Left kidney (tissue), 2 donors: Measurements from ENCODE around the gene HIVEP3. TPM values are rescaled to one million over a fixed set of nuclear protein-coding genes. Genes with fewer than 3 reads are reported as not detected.
A peak's percentile ranks its signal among the peaks of the same experiment; 100 is the strongest.

Experiments used
- DNase-seq: peaks from one replicate; pipeline ENCODE4 v3.0.0-alpha.2; 2013
- polyA plus RNA-seq: library from polyadenylated mRNA; unstranded; fragments of 120-200 nt; gene quantifications from one replicate; pipeline ENCODE4 v1.2.1, GENCODE V29; 2013; ENCODE audit not compliant: insufficient read length

HIVEP3 gene
- polyA plus RNA-seq, 1 donor, result 4.0 TPM

DNA sequence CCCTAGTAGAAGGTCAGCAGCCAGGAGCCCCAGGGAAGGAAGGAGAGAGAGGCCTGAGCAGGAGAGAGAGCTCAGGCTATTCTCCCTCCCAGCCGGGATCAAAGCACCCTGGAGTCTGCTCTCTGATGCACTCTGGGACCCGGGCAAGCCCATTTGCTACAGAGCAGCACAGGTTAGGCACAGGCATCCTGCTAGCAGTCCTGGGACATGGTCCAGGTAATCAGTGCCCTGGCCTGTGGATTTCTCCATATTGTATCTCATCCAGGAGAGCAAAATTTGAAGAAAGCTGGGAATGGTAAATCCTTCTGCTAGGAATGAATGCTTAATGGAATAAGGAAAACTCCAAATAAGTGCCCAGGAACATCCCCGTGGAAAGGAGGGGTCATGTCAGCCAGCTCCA, 130.3 kb downstream of the HIVEP3 start:
- DNase-seq, result no peak

GRCh38 chr1:41784531-41785274, 134.0 kb downstream of the HIVEP3 start:
- DNase-seq, result no peak

- DNase-seq, result peak; percentile 76
Observed at GRCh38 chr1:41783189-41783639, 135.5 kb downstream of the HIVEP3 start.

GRCh38 chr1:41780916-41781315, 137.8 kb downstream of the HIVEP3 start:
- no peak for DNase-seq

DNA sequence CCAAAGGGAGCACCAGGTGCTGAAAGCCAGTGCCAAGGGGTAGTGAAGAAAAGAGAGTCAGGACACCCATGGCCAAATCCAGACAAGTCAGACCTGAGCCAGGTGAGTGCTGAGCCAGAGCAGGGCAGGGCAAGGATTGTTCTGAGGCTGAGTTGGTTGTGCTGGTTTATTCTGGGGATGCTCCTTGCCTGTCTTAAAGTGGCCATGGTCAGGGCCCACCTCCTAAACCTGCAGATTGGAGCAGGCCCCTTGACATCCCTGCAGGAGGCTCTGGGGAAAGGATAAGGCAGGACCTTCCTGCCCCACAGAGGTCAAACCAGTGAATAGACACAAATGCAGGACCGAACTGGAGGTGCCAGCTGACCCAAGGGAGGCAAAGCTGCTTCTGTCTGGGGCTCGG, 138.4 kb downstream of the HIVEP3 start:
- no peak for DNase-seq

GRCh38 chr1:41779360-41779759, 139.4 kb downstream of the HIVEP3 start:
- DNase-seq, result no peak

DNA sequence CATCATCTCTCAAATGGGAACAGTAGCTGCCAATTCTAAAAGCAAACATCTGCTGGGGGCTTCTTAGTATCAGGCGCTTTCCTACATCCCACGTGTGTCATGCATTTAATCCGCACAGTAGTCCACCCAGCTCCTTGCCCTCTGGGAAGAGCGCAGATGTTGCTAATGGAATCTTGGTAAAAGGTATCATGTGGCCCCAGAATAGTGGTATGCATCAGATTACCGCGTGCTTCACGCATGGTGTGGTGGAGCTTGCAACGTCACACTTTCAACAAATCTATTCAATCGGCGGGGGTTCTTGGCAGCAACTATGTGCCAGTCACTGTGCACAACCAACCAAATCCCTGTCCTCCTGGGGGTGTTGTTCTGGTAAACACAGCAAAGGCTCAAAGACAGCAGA, 141.0 kb downstream of the HIVEP3 start:
- no peak for DNase-seq

DNA sequence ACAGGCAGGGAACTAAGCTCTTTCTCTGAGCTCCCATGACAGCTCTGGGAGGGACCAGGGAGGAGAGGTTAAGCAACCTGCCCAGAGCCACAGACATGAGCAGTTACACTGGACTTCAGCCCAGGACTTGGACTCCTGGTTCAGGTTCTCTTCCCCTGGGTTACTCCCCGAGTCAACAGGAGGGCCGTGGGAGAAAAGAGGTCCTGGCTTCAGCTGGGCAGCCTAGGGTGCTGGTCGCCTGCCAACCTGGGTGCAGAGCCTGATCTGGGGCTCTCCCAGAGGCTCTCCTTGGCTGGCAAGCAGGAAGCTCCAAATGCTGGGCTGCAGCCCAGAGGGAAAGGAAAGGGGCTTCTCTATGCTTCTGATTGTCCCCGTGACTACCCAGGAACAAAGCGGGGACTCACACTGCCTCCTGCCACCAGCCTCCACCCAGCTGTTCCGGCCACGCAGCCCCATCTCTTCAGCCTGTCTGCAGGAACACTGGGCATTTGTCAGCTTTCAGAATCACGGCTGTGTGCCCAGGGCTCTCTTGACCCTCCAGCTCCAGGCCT, 141.8 kb downstream of the HIVEP3 start:
- DNase-seq, result no peak

DNA sequence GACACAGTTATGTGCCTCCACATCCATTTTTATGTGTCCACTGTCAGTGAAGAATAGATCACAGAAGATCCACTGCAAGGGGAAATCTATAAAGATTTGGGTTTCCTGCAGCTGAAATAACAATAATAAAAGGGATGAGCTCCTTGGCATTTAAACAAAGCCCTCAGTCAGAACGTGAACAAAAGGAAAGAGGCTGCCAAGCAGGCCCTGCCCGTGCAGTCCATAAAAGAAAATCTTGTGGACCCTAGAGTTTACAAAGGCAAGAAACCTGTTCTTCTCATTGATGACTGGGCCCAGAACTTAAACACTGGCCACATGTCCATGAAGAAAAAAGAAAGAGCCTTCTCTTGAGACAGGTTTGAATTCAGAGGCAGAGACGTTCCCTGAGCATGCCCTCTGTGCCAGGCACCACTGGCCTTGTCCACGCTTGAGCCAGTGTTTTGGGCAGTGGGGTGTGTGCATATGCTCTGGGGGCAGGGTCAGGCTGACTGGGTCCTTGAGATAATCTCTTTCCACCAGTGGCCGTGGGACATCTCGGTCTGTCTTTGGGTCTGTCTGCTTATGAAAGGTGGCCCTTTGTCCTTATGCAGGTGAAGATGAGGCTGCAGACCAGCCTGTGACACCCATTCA, 142.7 kb downstream of the HIVEP3 start:
- DNase-seq, result no peak

GRCh38 chr1:41774471-41774990, 144.2 kb downstream of the HIVEP3 start:
- DNase-seq, result no peak

- no peak for DNase-seq
Observed at GRCh38 chr1:41773842-41774241, 144.9 kb downstream of the HIVEP3 start.

DNA sequence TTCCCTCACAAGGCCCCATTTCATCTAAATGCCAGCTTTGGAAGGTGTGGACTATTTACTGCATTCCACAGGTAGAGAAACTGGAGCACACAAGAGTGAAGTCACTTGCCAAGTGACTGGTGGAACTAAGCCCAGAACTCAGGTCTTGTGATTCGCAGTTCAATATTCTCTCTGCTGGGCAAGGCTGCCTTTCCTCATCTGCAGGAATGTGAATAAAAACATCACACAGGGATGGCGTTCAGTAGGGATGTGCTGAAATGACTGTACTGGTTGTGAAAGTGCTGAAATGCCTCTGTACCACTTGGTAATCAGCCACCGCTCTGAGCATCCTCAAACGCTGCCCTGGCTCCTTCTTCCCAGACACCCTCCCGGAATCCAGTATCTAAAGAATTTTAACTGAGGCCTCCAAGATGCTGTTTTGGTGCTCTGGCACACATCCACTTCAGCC, 145.6 kb downstream of the HIVEP3 start:
- DNase-seq, result no peak

DNA sequence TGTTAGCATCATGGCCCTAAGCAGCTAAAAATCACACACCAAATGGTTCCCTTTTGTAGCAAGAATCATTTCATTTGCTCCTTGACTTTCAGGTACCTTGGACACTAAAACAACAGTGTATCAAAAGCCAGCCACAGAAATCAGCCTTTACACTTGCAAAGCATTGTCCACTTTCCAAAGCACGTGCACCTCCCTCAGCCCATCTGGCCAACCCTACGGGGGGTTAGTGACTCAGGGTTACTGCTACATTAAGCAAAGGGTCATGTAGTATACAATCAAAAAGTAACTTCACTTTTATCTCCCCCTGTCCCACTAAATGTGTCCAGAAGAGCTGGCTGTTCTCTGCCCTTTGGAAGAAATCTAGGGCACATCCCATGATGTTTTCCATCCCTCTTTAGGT, 149.7 kb downstream of the HIVEP3 start:
- DNase-seq, result no peak

GRCh38 chr1:41768583-41768982, 150.1 kb downstream of the HIVEP3 start:
- DNase-seq, result no peak

DNA sequence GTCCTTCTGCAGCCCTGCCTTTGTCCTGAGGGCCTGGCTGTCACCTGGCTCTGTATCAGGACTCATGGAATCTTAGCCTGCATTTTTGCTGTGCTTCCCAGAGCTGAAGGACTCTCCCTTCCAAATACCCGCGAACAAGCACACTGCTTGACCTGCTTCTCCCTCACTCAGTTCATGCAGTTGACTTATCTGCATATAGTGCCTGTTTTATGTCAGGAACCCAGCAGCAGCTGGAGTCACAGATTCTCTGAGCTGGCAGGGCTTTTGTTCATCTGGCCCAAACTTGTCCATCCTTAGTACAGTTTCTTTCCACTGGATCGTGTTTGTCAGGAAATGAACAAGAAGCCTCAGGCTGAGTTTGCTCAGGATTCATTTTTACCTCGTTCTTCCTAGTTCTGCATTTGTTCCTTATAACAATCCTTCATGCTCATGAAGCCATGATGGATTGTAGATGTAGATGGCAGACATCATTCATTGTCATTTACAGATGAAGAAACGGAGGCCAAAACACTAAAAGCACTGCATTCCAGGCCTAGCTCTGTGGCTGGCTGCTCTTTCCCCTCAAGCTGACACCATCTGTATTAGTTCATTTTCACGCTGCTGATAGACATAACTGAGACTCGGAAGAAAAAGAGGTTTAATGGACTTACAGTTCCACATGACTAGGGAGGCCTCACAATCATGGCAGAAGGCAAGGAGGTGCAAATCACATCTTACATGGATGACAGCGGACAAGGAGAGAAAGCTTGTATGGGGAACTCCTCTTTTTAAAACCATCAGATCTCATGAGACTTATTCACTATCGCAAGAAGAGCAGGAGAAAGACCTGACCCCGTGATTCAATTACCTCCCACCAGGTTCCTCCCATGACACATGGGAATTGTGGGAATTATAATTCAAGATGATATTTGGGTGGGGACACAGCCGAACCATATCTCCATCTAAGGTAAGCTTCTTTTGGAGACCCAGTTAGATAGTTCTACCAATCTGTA, 150.9 kb downstream of the HIVEP3 start:
- no peak for DNase-seq

GRCh38 chr1:41766546-41766945, 152.2 kb downstream of the HIVEP3 start:
- no peak for DNase-seq

- no peak for DNase-seq
Observed at GRCh38 chr1:41766041-41766440, 152.7 kb downstream of the HIVEP3 start.

- no peak for DNase-seq
Observed at GRCh38 chr1:41765152-41765551, 153.6 kb downstream of the HIVEP3 start.

- no peak for DNase-seq
Observed at GRCh38 chr1:41764656-41765055, 154.1 kb downstream of the HIVEP3 start.

DNA sequence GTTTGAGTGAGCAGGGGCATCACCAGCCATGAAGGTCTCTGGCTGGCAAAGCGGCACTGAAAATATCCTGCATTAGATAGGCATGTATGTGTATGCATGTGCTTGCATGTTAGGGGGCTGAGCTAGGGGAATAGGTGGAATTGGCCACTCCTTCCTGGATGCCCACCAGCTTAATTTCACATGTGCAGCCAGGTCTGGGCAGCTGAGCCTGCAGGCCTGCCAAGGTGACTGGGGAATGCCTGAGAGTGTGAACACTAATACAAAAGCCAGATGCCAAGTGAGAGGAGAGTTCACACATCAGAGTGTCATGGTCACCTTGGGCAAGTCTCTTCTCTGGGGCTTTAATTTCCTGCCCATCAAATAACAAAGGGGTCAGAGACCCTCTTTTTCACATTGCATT, 155.9 kb downstream of the HIVEP3 start:
- DNase-seq, result no peak

DNA sequence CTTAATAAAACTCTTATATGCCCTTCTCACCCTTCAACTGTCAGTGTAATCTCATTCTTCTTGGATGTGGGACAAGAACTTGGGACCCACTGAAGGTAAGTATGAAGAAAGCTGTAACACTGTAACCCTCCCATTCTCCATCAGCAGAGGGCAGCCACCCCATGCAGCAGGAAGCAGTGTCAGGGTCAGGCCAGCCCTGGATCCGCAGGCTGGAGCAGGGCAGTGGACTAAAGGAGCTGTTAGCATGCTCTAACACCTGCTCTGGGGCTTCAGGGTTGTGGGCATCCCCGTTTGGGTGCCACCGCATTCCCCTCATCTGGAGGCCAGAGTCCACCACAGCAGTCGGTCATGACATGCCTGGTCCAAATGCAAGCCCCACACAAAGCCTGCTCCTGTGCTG, 156.5 kb downstream of the HIVEP3 start:
- no peak for DNase-seq
